Measurements from ENCODE around the gene KATNB1.
"Not testable (repeated sequence)": the region's sequence is repeated elsewhere in the genome, so short reads cannot be mapped to it uniquely, and the experiment has no call there.

DNA sequence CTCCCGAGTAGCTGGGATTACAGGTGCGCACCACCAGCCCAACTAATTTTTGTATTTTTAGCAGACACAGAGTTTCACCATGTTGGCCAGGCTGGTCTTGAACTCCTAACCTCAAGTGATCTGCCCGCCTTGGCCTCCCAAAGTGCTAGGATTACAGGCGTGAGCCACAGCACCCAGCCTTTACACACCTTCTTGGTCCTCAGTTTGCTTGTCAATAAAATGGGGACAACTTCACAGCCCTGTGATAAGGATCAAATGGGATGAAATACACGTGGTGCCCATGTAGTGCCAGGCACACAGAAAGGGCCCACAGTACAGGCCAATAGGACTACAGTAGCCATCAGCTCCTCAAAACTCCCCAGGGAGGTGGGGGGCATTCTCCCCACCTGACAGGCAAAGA, 60.4 kb downstream of the KATNB1 start:
- TF ChIP-seq EZH2 (IDR thresholded peaks at IDR 0.05; ENCODE audit: low read length, missing control alignments); CTCF (conservative IDR thresholded peaks at IDR 0.05 in 1 of 2, IDR thresholded peaks at IDR 0.05 in 1 of 2; ENCODE audit: low read depth in 1 of 2, low read length in 2 of 2): not testable (repeated sequence)
